Heart left ventricle (tissue), 16 donors: Measurements from ENCODE around the gene SNTB2. TPM values are rescaled to one million over a fixed set of nuclear protein-coding genes. Genes with fewer than 3 reads are reported as not detected.

Experiments used
- ATAC-seq, 4 donors: fragments of 200-7000 bp; cut with Tn5 transposase; one replicate each; pipeline ENCODE4 v1.9.1; 2020 to 2022; ENCODE audit warnings: moderate library complexity in 4 of 4, mild to moderate bottlenecking in 3 of 4, moderate number of reproducible peaks in 1 of 4
- DNase-seq, 5 donors: peaks; one replicate each; pipeline ENCODE4 v3.0.0-alpha.2; 2020
- H3K27ac ChIP-seq, 12 donors: fragments of 200-600 bp; sonication (generic) in 4 of 12; one replicate each; pipeline versions ENCODE4 v1.5.0 to v1.8.0; 2016 to 2022; ENCODE audit warnings: mild to moderate bottlenecking in 2 of 12
- H3K27me3 ChIP-seq, 9 donors: fragments of 200-600 bp; sonication (generic) in 2 of 9; one replicate each; pipeline versions ENCODE4 v1.5.1 to v1.8.0; 2016 to 2022; ENCODE audit warnings: mild to moderate bottlenecking in 3 of 9
- H3K36me3 ChIP-seq, 9 donors: fragments of 200-600 bp; sonication (generic) in 2 of 9; one replicate each; pipeline versions ENCODE4 v1.5.0 to v1.8.0; 2018 to 2022; ENCODE audit warnings: mild to moderate bottlenecking in 2 of 9
- H3K4me1 ChIP-seq, 12 donors: fragments of 200-600 bp; sonication (generic) in 4 of 12; one replicate each; pipeline versions ENCODE4 v1.5.0 to v1.8.0; 2016 to 2022; ENCODE audit warnings: mild to moderate bottlenecking in 3 of 12
- H3K4me3 ChIP-seq, 12 donors: fragments of 200-600 bp; sonication (generic) in 4 of 12; one replicate each; pipeline versions ENCODE4 v1.5.0 to v1.8.0; 2017 to 2022; ENCODE audit warnings: mild to moderate bottlenecking in 9 of 12, moderate library complexity in 4 of 12
- H3K9me3 ChIP-seq, 12 donors: fragments of 200-600 bp; sonication (generic) in 4 of 12; one replicate each; pipeline versions ENCODE4 v1.5.0 to v1.8.0; 2016 to 2022; ENCODE audit warnings: mild to moderate bottlenecking in 1 of 12
- CTCF ChIP-seq, 12 donors: fragments of 200-600 bp; sonication (generic) in 4 of 12; IDR thresholded peaks; one replicate each; pipeline versions ENCODE4 v1.5.0 to v1.8.0; 2018 to 2022; ENCODE audit warnings: antibody characterized with exemption in 12 of 12, mild to moderate bottlenecking in 5 of 12
- POLR2A ChIP-seq, 2 donors: fragments of 450-650 bp; IDR thresholded peaks; one replicate each; pipeline ENCODE4 v1.6.1; 2017; ENCODE audit warnings: antibody characterized with exemption in 2 of 2, mild to moderate bottlenecking in 2 of 2, moderate library complexity in 2 of 2
- WGBS, 4 donors: extraction: QIAGEN DNeasy Blood & Tissue Kit in 2 of 4; methylation state at CpG; one replicate each; pipeline versions ENCODE4 v1.1.5 to v1.1.7; 2013 to 2018; 5-methylcytosine and 5-hydroxymethylcytosine counted together
- intact Hi-C, 10 donors: fragments of 100-400 bp; cut with DNase I; formaldehyde crosslinking; loops; one replicate each; pipeline versions ENCODE4 v1.11.1 to v1.14.2; 2022
- polyA plus RNA-seq, 2 donors: library from polyadenylated mRNA; stranded (reverse); fragments of 200-250 nt; gene quantifications; one replicate each; pipeline ENCODE4 v1.2.3, GENCODE V29; 2013
- total RNA-seq, 9 donors: library from RNA; depleted of rRNA in 2 of 9; stranded (reverse); fragments of >200 nt in 2 of 9; fragmentation: NEBNext Ultra II Directional in 3 of 9; extraction: Animal tissue kit (Norgen Biotek cat#: 25700) in 3 of 9; gene quantifications; one replicate each; pipeline versions ENCODE4 v1.1.0 to v1.2.4, GENCODE V29; 2016 to 2023
- donor health status: ischemic (EF 13 %, LVEDD 7.1; RV severe dilation, severe dysfunction).
- donor health status: healthy with polysubstance abuse.
- donor health status: DM: no; HTN: yes; CAD: no.
- donor health status: DM: no; HTN: no; CAD: no.
- donor health status: ischemic (EF 25% LVEDD 6.9; RV normal size, moderate dysfunction).
- donor health status: ischemic (EF 25% LVEDD 5.7; RV mildly dilated, moderate dysfunction).
- donor health status: healthy.
- donor health status: DM: yes; HTN: yes; CAD: no.
- donor health status: ischemic (EF 35%, LVEDD 5.7; RV mildly dilated, moderate dysfunction).
- donor health status: nonischemic (EF 11% LVEDD 7.7; RV severe dilation, severe dysfunction).
- donor health status: DM: yes; HTN: yes; CAD: no.
- donor health status: PGD.
- donor health status: ischemic (EF 29% LVEDD 5.4; RV normal size, mild dysfunction).
- donor health status: nonischemic (EF 23%, LVEDD 6.1; RV moderate dilation, normal function).

Gene SNTB2
- total and polyA plus RNA-seq, 11 donors = 2.2 to 28.5 (median 13.0) TPM

GRCh38 chr16:69301187-69301586 lies 114.2 kb downstream of the SNTB2 start:
- no peak for DNase-seq
- no peaks in the 10 kb centered on the region for H3K4me1 ChIP-seq
- H3K36me3 ChIP-seq = peaks cover 0 to 51% (median 32%) of the 10 kb centered on the region in 9 donors
- H3K9me3 ChIP-seq = no peaks in the 10 kb centered on the region
- no peak overlapping the region for H3K4me3 ChIP-seq
- H3K27me3 ChIP-seq = no peaks in the 10 kb centered on the region
- no peak overlapping the region for H3K27ac ChIP-seq
- ATAC-seq = no peak
- intact Hi-C loops = no loop called here
- no peak for TF ChIP-seq POLR2A (IDR thresholded peaks at IDR 0.05)
- TF ChIP-seq CTCF (IDR thresholded peaks at IDR 0.05) = no peak
- WGBS, 4 donors = 56 to 75% (median 67%) methylated on average over 1 of the region's 1 CpG

GRCh38 chr16:69301861-69302260 lies 114.9 kb downstream of the SNTB2 start:
- peak in 1 of 5 donors; percentile 9 for DNase-seq
- TF ChIP-seq CTCF (IDR thresholded peaks at IDR 0.05) (no peak), POLR2A (IDR thresholded peaks at IDR 0.05) (no peak)
- peaks cover 0 to 51% (median 32%) of the 10 kb centered on the region in 9 donors for H3K36me3 ChIP-seq
- no peaks in the 10 kb centered on the region for H3K4me1 ChIP-seq
- no peak overlapping the region for H3K4me3 ChIP-seq
- H3K27me3 ChIP-seq = no peaks in the 10 kb centered on the region
- 84 to 91% (median 86%) methylated on average over 4 of the region's 4 CpGs for WGBS, 4 donors
- H3K9me3 ChIP-seq = no peaks in the 10 kb centered on the region
- H3K27ac ChIP-seq = no peak overlapping the region
- ATAC-seq = no peak
- intact Hi-C loops = no loop called here

GRCh38 chr16:69302301-69302700 lies 115.3 kb downstream of the SNTB2 start:
- Histone ChIP-seq H3K9me3 (no peaks in the 10 kb centered on the region), H3K36me3 (peaks cover 0 to 51% (median 32%) of the 10 kb centered on the region in 9 donors), H3K4me3 (no peak overlapping the region), H3K27me3 (no peaks in the 10 kb centered on the region), H3K4me1 (no peaks in the 10 kb centered on the region), H3K27ac (no peak overlapping the region)
- TF ChIP-seq CTCF (IDR thresholded peaks at IDR 0.05) (no peak), POLR2A (IDR thresholded peaks at IDR 0.05) (no peak)
- intact Hi-C loops = no loop called here
- WGBS, 4 donors = 95 to 97% (median 97%) methylated on average over 4 of the region's 4 CpGs
- DNase-seq (peak in 1 of 5 donors; percentile 3), ATAC-seq (no peak)

GRCh38 chr16:69306031-69306430 lies 119.1 kb downstream of the SNTB2 start:
- no peaks in the 10 kb centered on the region for H3K9me3 ChIP-seq
- intact Hi-C loops = no loop called here
- TF ChIP-seq CTCF (IDR thresholded peaks at IDR 0.05) (no peak), POLR2A (IDR thresholded peaks at IDR 0.05) (no peak)
- H3K4me3 ChIP-seq = no peak overlapping the region
- no peak for ATAC-seq
- no peak for DNase-seq
- WGBS, 4 donors = 77 to 97% (median 88%) methylated on average over 1 of the region's 1 CpG
- H3K36me3 ChIP-seq = peaks cover 0 to 32% (median 13%) of the 10 kb centered on the region in 9 donors
- no peak overlapping the region for H3K27ac ChIP-seq
- peaks cover 0 to 6% (median 3%) of the 10 kb centered on the region in 12 donors for H3K4me1 ChIP-seq
- H3K27me3 ChIP-seq = no peaks in the 10 kb centered on the region
